SK-N-SH treated with all-trans-retinoic acid at 6 μM for 48 hours (cell line): Measurements from ENCODE around the gene RPS6KC1.

Experiments
- ATAC-seq: fragments of 200-7000 bp; cut with Tn5 transposase; 3 replicates; pipeline ENCODE4 v1.9.1; 2020; ENCODE audit warnings: mild to moderate bottlenecking, moderate library complexity
- ARNTL ChIP-seq: fragments of 450-650 bp; formaldehyde crosslinking; IDR thresholded peaks from 2 replicates; pipeline ENCODE4 v1.5.0; 2020; ENCODE audit warnings: low read depth, mild to moderate bottlenecking, moderate library complexity, borderline replicate concordance
- BACH2 ChIP-seq: fragments of 250-450 bp; sonication (Bioruptor Pico); IDR thresholded peaks from 2 replicates; pipeline ENCODE4 v1.9.0; 2021; ENCODE audit warnings: mild to moderate bottlenecking, borderline replicate concordance
- CREB5 ChIP-seq: fragments of 250-450 bp; sonication (Bioruptor Pico); IDR thresholded peaks from 2 replicates; pipeline ENCODE4 v1.5.1; 2020; ENCODE audit warnings: low read depth, mild to moderate bottlenecking, moderate library complexity
- CSDC2 ChIP-seq: fragments of 250-450 bp; sonication (Bioruptor Pico); IDR thresholded peaks from 2 replicates; pipeline ENCODE4 v1.5.0; 2020; ENCODE audit warnings: mild to moderate bottlenecking, moderate library complexity
- CSRNP3 ChIP-seq: fragments of 250-450 bp; sonication (Bioruptor Pico); IDR thresholded peaks from 2 replicates; pipeline ENCODE4 v1.5.1; 2021; ENCODE audit warnings: mild to moderate bottlenecking, moderate library complexity
- ESRRG ChIP-seq: fragments of 250-450 bp; sonication (Bioruptor Pico); IDR thresholded peaks from 2 replicates; pipeline ENCODE4 v1.6.1; 2021; ENCODE audit warnings: mild to moderate bottlenecking
- GLIS3 ChIP-seq: fragments of 250-450 bp; sonication (Bioruptor Pico); IDR thresholded peaks from 2 replicates; pipeline ENCODE4 v1.5.0; 2020; ENCODE audit warnings: mild to moderate bottlenecking, moderate library complexity
- ISL1 ChIP-seq: fragments of 250-450 bp; sonication (Bioruptor Pico); IDR thresholded peaks from 2 replicates; pipeline ENCODE4 v2.1.2; 2022; ENCODE audit warnings: mild to moderate bottlenecking, moderate library complexity
- PATZ1 ChIP-seq: fragments of 250-450 bp; sonication (Bioruptor Pico); IDR thresholded peaks from 2 replicates; pipeline ENCODE4 v1.8.0; 2020; ENCODE audit warnings: mild to moderate bottlenecking, moderate library complexity, borderline replicate concordance
- POU6F1 ChIP-seq: fragments of 250-450 bp; sonication (Bioruptor Pico); IDR thresholded peaks from 2 replicates; pipeline ENCODE4 v1.8.0; 2021; ENCODE audit warnings: low read depth, mild to moderate bottlenecking, moderate library complexity, borderline replicate concordance
- PPARA ChIP-seq: fragments of 250-450 bp; sonication (Bioruptor Pico); IDR thresholded peaks from 2 replicates; pipeline ENCODE4 v1.5.0; 2020; ENCODE audit warnings: mild to moderate bottlenecking, borderline replicate concordance
- RARB ChIP-seq: fragments of 250-450 bp; sonication (Bioruptor Pico); IDR thresholded peaks from 2 replicates; pipeline ENCODE4 v1.8.0; 2021; ENCODE audit warnings: mild to moderate bottlenecking, moderate library complexity
- SNAI2 ChIP-seq: fragments of 250-450 bp; sonication (Bioruptor Pico); IDR thresholded peaks from 2 replicates; pipeline ENCODE4 v1.5.0; 2020; ENCODE audit warnings: mild to moderate bottlenecking, moderate library complexity
- TSHZ2 ChIP-seq: fragments of 250-450 bp; sonication (Bioruptor Pico); IDR thresholded peaks from 2 replicates; pipeline ENCODE4 v1.5.0; 2020; ENCODE audit warnings: mild to moderate bottlenecking, moderate library complexity
- ZC3H10 ChIP-seq: fragments of 250-450 bp; sonication (Bioruptor Pico); IDR thresholded peaks from 2 replicates; pipeline ENCODE4 v1.5.1; 2021; ENCODE audit warnings: mild to moderate bottlenecking, moderate library complexity
- ZFP3 ChIP-seq: fragments of 250-450 bp; sonication (Bioruptor Pico); IDR thresholded peaks from 2 replicates; pipeline ENCODE4 v1.5.0; 2020; ENCODE audit warnings: mild to moderate bottlenecking, moderate library complexity
- ZFP30 ChIP-seq: fragments of 450-650 bp; formaldehyde crosslinking; IDR thresholded peaks from 2 replicates; pipeline ENCODE4 v1.5.0; 2022; ENCODE audit warnings: mild to moderate bottlenecking, moderate library complexity
- ZNF565 ChIP-seq: fragments of 450-650 bp; formaldehyde crosslinking; conservative IDR thresholded peaks from 2 replicates; pipeline ENCODE4 v1.5.0; 2020; ENCODE audit warnings: low read depth, mild to moderate bottlenecking, moderate library complexity
- ZNF70 ChIP-seq: fragments of 450-650 bp; formaldehyde crosslinking; IDR thresholded peaks from 2 replicates; pipeline ENCODE4 v1.5.0; 2020; ENCODE audit warnings: mild to moderate bottlenecking, moderate library complexity
- ZNF8 ChIP-seq: fragments of 450-650 bp; formaldehyde crosslinking; IDR thresholded peaks from 2 replicates; pipeline ENCODE4 v1.5.0; 2020; ENCODE audit warnings: mild to moderate bottlenecking, moderate library complexity

The RPS6KC1 gene

GRCh38 chr1:213287987-213288386 is 236.9 kb downstream of the RPS6KC1 start:
- TF ChIP-seq ESRRG (CRISPR knock-in tag) (no peak), SNAI2 (no peak), PPARA (no peak), ZNF70 (CRISPR knock-in tag) (no peak), POU6F1 (no peak), ISL1 (no peak), ZFP30 (no peak), BACH2 (no peak), CSDC2 (CRISPR knock-in tag) (no peak), CREB5 (CRISPR knock-in tag) (no peak), ZC3H10 (no peak)
- ATAC-seq, result no peak

GRCh38 chr1:213291526-213291925 is 240.5 kb downstream of the RPS6KC1 start:
- TF ChIP-seq TSHZ2 (CRISPR knock-in tag) (no peak), CREB5 (CRISPR knock-in tag) (no peak), ZNF565 (no peak), POU6F1 (no peak), RARB (no peak), ZFP3 (CRISPR knock-in tag) (no peak), ESRRG (CRISPR knock-in tag) (no peak), ZNF8 (no peak)
- TF ChIP-seq, all 23 proteins: peak for 0
- ATAC-seq, result no peak

- no peak for ATAC-seq
- no peak for TF ChIP-seq SNAI2
- TF ChIP-seq RARB, result no peak
- no peak for TF ChIP-seq PATZ1 (CRISPR knock-in tag)
- TF ChIP-seq CSDC2 (CRISPR knock-in tag), result no peak
- TF ChIP-seq, all 23 proteins: peak for 0
These were observed 241.6 kb downstream of the RPS6KC1 start for GRCh38 chr1:213292614-213293013.

GRCh38 chr1:213295860-213296259 is 244.8 kb downstream of the RPS6KC1 start:
- no peak for ATAC-seq
- TF ChIP-seq ZFP3 (CRISPR knock-in tag), result no peak
- TF ChIP-seq ARNTL, result no peak
- TF ChIP-seq GLIS3 (CRISPR knock-in tag), result no peak
- no peak for TF ChIP-seq PPARA
- TF ChIP-seq ISL1, result no peak
- TF ChIP-seq CSDC2 (CRISPR knock-in tag), result no peak
- no peak for TF ChIP-seq ZC3H10
- no peak for TF ChIP-seq CSRNP3 (CRISPR knock-in tag)
- TF ChIP-seq RARB, result no peak
- TF ChIP-seq, all 23 proteins: peak for 0
